NCI-H146 treated with DMSO at 0.1 percent for 48 hours (cell line): ENCODE measurements around the gene PTPRK.

Source experiments
- DNase-seq: peaks from one replicate; lab custom pipeline; 2025; ENCODE audit not compliant: unreplicated experiment; lab: John Stamatoyannopoulos, UW

PTPRK gene

DNA sequence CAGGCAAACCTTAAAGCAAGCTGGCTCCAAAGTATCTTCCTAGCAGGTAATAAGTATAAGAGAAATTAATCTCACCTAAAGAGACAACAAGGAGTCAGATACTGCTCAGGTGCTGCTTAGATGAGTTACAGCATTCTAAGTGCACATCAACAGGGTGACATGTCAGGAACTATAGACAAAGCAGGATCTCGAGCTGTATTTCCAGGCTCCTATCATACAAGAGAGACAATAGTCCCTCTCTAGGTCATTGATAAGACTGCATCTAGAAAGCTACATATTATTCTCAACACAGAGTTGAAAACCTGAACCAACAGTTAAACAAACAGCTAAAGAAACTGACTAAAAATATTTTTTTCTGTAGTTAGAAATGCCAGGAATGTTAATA is 3.9 kb downstream of the PTPRK start:
- DNase-seq = peak; percentile 41

DNA sequence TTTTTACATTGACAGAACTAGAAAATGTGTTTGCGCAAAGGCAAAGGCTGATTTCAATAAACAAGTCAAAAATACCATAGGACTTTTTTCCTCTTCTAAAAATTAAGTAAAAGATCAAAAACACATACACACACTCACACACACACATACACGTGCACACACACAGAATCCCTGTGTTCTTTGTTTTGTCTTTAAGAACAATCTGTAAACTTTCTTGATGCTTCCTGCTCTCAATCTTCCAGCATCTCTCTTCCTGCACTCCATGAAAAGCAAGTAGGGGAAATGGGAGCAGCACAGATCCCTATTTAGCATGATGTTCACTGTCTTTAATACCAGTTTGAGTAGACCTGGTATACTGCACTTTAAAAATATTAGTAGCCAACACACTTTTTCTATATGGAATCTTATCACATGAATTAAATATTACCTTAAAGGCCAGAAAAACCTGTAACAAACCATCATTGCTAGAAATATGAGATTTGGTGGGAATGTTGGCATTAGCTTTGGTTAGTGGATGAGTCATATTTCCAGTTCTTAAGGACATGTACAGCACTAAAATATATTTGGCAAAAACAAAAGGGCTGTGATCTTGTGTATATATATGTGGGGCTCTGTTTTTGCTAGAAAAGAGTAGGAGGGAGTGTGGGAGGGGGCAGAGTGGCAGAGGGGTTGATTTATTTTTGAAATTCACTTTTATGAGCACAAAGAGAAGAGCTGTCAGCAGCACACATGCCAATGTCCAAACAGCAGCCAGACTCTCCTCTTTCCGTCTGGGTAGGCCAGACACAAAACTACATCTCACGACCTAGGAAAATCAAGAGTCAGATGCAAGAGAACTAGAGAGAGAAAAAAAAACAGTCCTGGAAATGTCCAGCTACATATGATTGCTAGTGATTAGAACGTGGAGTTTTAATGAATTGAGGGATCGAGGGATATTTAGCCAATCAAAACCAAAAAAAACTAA is 4.6 kb downstream of the PTPRK start:
- no peak for DNase-seq

- no peak for DNase-seq
Measured at GRCh38 chr6:128513878-128514277, 6.5 kb downstream of the PTPRK start.

GRCh38 chr6:128512296-128512695 is 8.1 kb downstream of the PTPRK start:
- DNase-seq = no peak

DNA sequence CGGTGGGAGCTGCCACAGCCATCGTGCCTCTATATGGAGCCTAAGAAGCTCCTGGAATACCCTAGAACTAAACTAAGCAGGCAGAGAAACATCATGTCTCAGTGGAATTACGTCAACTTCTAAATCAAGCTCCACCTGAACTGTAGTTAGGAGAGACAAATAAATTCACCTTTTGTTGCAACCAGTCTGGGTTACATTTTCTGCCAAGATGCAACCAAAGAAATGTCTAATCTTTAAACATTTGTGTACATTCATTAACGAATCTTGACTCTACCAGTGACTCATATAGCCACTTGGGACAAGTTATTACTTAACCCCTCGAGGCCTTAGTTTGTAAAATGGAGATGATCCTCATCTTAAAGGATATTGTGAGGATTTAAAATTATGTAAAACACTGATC is 8.9 kb downstream of the PTPRK start:
- DNase-seq = no peak

GRCh38 chr6:128509709-128510108 is 10.7 kb downstream of the PTPRK start:
- no peak for DNase-seq

DNA sequence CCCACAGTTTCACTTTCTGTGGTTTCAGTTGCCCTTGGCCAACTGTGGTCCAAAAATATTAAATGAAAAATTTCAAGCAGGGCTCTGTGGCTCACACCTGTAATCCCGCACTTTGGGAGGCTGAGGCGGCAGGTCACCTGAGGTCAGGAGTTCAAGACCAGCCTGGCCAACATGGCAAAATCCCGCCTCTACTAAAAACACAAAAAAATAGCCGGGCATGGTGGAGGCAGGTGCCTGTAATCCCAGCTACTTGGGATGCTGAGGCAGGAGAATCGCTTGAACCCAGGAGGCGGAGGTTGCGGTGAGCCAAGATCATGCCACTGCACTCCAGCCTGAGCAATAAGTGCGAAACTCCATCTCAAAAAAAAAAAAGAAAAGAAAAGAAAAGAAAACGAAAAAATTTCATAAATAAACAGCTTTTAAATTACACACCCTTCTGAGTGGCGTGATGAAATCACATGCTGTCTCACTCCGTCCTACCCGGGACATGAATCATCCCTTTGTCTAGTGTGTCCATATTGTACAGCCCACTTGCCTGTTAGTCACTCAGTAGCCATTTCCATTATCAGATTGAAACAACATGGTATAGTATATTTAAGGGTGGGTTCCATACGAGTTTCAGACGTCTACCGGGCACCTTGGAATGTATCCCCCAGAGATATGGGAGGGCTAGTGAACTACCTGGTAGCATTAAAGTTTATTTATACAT is 11.7 kb downstream of the PTPRK start:
- DNase-seq = no peak

- DNase-seq = no peak
Measured at GRCh38 chr6:128507337-128508310, 12.8 kb downstream of the PTPRK start.

DNA sequence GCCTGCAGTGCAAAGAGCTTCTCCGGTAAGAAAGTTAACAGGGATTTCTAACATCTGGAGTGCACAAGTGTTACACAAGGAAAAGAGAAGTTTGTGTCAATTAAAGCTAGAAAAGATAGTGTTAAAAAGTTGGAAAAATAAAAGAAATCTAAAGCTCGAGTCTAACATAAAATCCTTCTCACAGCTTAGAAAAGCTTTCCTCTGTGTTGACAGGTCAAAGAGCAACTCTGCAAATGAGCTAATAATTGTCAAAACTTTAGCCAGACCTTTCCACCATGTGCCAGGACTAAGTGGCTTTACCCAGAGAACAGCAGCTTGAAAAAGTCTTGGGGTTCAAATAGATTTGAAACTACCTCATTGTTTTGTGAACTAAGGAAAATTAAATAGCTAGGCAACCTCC is 14.8 kb downstream of the PTPRK start:
- DNase-seq = no peak

DNA sequence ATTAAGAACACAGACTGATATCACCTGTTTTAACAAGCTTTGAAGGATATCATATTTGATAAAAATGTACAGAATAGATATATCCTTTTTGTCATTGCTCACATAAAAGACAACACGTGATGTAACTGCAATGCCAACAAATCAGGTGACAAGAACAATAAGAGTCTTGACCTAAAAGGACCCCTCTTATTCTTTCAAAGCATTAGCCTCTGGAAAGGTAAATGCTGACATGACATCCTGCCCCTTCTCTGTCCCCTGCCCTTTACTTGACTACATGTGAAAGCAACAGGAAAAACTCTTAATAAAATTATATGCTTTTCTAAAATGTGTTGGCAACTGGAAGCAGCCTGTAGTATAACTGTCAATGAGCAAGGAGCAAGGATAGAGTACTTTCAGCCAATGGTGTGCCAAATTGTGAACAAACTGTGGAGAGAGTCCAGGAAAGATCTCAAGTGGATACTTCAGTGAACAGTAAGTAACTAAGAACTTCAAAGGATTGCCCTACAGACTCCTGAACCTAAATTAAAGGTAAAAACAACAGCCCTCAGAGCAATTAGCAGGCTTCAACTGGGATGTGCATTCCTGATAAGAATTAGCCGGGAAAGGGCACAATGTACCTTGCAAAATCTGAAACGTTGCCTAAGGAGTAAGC is 16.3 kb downstream of the PTPRK start:
- no peak for DNase-seq

GRCh38 chr6:128500749-128501600 is 19.4 kb downstream of the PTPRK start:
- DNase-seq = no peak

DNA sequence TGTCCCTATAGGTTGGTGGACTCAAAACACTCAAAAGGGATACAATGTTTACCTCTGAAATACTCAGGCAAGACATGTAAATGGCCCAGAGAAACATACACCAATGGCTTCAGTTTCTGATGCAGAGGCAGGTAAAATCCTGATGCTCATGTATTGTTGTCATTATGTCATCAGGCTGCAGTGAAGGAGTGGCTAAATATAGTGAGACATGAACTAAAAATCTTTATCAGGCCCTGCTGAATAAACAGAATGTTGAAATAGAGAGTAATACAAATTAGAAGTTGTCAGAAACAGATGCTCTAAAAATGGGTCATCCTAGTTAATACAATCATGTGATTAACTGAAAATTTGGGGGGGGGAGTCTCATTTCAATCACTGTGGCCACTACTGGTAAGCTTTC is 20.4 kb downstream of the PTPRK start:
- no peak for DNase-seq

- DNase-seq = no peak
Measured at GRCh38 chr6:128499079-128499731, 21.2 kb downstream of the PTPRK start.

GRCh38 chr6:128498234-128498633 is 22.2 kb downstream of the PTPRK start:
- no peak for DNase-seq

DNA sequence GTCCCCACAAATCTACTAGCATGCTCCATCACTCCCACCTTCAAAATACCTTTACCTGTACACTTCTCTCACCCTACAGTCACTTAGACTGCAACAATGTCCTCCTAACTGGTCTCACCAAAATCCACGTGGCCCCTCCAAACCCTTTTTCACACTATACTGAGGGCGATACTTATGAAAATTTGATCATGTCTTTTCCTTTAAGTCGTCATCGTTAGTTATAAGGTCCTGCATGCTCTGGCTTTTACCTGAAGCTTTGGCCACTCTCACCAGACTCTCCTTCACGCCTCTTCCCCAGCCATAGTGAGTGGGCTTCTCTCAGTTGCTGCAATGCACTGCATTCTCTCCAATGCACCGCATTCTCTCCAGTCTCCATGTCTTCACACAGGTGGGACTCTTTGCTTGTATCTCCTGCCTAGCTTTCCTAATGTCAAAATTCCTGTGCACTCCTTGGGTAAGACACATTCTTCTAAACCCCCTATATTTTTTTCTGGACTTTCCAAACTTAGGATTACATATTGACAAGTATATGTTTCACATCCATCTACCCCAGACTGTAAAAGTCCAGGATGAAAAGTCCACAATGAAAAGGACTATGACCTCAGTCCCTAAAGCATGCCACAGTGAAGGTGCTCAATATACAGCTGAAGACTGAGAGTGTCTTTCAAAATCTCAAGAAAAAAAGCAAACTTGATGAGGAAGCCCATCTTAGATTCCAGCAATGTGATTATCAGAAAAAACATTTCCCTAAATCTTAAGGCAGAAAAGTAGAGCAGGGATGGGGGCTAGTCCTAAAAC is 24.7 kb downstream of the PTPRK start:
- no peak for DNase-seq

- no peak for DNase-seq
Measured at GRCh38 chr6:128494440-128494839, 26.0 kb downstream of the PTPRK start.

- DNase-seq = no peak
Measured at GRCh38 chr6:128493877-128494276, 26.5 kb downstream of the PTPRK start.

- no peak for DNase-seq
Measured at GRCh38 chr6:128492386-128492785, 28.0 kb downstream of the PTPRK start.
